HuH-7.5 (cell line): ENCODE measurements around the gene SLC19A1.

Experiments
- DNase-seq: peaks from one replicate; pipeline ENCODE4 v3.0.0; 2011; ENCODE audit warnings: low spot score

Gene SLC19A1

DNA sequence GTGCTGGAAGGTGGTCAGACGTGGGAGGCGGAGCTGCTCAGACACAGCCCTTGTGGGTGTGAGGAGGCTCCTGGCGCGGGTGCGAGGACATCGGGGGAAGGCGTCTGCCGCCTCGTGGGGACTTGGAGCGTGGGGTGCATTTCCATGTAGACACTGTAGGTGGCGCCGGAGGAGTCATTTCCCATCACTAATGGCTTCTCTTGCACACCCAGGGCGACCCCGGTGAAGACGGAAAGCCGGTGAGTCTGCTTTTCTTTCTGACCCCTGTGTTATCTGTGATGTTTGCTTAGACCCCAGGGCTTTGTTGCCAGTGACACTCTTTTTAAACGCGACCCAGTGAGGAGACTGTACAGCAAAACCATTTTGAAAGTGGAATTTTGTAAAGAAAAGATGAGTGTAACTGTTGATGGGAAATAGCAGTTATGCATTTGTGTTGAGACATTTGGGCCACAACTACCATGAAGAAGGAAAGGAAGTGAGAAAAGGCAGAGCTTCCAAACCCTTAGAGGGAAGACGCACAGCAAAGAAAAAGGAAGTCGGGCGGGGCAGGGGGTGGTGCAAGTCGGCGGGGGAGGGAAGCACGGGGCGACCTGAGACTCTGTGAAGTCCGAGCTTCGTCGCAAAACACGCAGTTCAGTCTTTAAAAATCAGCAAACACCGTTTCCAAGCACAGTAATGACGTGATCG is 64.0 kb downstream of the SLC19A1 start:
- DNase-seq = peak; percentile 79

DNA sequence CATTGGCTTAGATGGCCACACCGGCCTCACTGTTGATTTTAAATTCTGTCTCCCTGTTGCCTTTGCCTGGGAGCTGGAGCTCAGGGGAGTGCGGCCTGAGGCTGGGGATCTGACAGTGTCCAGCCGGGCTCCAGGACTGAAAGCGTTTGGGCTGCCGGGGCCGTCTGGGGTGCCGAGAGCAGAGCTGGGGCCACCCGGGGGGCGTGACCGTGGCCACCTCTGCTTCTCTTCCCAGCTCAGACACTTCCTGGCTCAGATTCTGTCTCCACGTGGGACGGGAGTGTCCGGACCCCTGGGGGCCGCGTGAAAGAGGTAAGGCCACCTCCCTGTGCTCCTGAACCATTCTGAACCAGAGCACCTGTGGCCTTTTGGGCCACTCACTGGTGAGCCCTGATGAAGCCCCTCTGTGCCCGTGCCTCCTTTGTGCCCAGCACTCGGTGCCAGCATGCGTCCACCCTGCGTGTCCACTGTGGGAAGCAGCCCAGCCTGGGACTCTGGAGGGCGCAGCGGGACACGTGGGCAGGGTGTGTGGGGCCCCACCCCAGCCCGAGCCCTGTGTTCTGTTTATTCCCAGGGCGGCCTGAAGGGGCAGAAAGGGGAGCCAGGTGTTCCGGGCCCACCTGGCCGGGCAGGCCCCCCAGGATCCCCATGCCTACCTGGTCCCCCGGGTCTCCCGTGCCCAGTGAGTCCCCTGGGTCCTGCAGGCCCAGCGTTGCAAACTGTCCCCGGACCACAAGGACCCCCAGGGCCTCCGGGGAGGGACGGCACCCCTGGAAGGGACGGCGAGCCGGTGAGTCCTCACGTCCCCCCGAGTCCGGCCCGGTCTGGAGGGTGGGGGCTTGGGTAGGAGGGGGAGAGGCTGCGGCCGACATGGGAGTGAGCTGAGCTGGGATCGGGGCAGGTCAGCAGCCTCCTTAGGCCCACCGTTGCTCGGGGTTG is 64.8 kb downstream of the SLC19A1 start:
- DNase-seq = no peak

DNA sequence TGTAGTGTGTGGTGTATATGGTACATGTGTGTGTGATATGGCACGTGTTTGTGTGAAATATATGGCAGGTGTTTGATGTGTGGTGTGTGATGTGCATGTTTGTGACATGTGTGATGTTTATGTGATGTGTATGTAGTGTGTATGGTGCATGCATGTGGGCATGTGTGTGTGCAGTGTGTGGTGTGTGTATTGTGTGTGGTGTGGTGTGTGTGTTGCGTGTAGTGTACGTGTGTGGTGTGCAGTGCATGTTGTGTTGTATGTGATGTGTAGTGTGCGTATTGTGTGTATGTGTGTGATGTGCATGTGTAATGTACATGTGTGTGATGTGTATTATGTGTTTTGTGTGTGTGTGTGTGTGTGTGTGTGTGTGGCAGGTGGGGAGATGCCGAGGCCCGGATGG is 65.7 kb downstream of the SLC19A1 start:
- no peak for DNase-seq

DNA sequence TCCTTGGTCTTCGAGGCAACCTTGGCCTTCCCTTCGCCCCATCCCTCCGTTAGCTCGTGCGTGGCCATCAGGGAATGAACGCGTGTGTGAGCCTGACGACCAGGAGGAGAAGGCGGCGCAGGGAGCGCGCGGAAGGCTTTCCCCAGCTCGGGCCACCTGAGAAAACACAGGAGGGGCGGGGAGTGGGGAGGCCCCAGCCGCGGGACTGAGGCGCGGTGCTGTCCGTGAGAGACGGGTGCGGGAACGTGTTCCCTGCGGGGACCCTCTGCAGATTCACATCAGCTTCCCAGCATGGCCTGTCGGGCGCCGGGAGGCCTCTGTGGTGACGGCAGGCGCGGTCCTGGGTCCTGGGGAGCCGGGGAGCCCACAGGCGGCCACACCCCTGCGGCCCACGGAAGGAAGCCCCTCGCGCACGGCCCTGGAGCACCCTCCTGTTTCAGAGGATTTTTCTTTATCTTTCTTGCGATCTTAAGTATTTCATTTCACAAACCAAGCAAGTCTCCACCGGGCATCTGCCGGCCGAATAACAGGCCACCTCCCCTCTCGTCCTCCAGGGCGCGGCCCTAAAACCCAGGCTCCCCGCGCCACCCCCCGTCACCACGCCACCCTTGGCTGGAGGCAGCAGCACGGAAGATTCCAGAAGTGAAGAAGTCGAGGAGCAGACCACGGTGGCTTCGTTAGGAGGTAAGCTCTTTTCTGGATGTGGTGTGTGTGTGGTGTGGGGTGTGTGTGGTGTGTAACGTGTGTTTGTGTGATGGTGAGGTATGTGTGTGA is 66.3 kb downstream of the SLC19A1 start:
- no peak for DNase-seq

DNA sequence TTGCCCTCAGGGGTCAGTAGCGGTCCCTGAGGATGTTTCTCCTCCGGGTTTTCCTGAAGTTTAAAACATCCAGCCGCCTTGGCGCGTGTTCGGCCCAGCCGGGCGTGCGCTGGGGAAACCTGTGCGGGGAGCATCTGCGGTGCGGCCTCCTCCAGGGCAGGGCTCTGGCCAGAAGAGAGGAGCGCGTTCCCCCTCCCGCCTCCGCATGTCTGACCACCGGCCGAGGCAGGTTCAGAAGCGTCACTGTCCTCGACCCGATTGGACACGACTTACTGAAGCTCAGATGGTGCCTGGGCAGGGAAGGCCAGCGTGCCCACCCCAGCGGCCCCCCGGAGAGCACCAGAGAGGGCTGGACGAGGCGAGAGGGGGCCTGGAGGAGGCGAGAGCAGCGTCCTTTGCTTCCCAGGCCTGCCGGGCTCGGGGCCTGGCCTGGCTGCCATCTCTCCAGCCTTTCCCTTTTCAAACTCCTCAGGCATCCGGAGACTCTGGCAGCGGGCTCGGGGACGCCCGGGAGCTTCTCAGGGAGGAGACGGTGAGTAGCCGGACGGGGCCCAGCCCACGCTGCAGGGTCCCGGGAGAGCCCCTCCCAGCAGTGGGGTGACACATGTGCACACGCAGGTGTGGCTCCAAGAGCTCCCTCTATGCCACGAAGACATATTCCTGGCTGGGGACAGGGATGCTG is 67.1 kb downstream of the SLC19A1 start:
- DNase-seq = no peak

DNA sequence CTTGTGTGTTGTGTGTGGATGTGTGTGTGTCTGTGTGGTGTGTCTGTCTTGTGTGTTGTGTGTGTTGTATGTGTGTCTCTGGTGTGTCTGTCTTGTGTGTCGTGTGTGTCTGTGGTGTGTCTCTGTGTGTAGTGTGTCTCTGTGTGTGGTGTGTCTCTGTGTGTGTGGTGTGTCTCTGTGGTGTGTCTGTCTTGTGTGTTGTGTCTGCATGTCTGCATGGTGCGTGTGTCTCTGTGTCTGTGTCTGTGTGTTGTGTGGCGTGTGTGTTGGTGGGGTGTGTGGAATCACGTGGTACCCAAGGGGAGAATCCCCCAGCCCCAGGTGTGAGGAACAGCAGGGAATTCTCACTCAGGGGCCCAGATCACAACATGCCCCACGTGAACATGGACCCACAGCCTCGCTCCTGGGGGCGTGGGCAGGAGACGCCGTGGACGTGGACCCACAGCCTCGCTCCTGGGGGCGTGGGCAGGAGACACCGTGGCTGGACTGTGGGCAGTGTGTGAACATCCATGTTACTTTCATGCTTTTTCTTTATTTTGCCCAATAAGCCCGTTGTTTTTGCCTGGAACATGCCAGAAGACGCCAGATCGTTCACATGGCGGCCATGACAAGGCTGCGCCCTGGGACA is 67.8 kb downstream of the SLC19A1 start:
- DNase-seq = no peak

DNA sequence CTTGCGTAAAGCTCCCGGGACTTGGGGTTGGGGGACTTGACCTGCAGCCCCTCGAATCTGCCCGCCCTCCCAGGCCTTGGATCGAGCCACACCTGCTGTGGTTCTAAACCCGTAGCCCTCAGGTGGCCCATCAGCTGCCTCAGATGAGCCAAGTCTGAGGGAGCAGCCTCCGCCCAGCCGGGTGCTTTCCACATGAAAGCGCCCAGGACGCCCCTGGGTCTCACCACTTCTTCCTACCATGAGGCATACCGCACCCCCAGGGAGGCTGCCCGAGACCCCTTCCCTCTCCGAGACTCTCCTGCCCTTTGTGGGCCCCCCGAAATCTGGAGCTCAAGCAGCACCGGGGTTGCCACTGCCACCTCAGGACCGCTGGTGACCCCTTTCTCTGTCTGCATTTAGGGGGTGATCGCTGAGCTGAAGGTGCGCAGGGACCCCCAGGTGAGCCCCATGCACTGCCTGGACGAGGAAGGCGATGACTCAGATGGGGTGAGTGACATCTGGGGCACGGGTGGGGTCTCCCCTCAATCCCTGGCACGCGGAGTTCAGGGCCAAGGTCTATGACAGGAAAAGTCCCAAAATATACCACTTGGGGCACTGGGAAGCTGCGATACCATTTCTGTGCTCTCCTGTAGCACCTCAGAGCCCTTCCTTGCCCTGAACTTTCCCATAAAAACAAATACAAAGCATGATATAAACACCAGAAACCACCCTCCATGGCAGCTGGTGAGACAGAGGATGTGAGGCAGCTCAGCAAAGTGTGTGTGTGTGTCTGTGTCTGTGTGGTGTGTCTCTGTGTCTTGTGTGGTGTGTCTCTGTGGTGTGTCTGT is 68.5 kb downstream of the SLC19A1 start:
- DNase-seq = no peak

DNA sequence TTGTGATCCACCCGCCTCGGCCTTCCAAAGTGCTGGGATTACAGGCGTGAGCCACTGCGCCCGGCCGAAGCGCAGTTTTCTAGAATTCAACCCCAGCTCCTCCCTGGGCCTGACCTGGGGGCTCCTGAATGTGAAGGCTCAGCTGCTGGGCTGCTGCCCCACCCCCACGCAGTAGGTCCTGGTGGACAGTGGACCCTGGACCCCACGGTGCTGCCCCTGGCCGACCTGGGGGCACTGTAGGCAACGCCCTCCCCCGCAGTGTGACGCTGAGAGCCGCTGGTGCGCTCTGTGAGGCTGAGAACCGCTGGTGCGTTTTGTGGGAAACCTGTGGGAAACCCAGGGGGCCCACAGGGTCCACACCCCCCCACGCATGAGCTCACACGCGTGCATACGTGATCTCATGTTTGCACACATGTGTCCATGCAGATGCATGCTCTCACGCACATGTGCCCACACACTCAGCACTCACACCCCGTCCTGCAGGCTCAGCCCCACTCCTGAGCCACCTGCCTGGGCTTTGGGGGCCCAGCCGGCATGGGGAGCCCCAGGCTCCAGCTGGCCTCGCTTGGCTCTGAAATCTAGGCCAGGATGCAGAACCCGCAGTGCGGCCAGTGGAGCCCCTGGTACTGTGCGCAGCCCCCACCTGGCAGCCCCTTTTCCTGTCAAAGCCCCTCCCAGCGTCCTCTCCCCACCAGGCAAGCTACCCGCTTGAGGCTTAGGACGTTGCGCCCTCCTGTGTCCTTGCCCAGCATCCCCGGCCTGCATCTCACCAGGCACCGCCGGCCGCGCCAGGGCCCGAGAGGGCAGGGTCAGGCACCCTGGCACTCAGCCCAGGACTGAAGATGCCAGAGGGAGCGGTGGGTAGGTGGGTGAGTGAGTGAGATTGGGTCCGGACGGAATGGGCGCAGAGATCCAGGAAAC is 69.5 kb downstream of the SLC19A1 start:
- peak; percentile 56 for DNase-seq

DNA sequence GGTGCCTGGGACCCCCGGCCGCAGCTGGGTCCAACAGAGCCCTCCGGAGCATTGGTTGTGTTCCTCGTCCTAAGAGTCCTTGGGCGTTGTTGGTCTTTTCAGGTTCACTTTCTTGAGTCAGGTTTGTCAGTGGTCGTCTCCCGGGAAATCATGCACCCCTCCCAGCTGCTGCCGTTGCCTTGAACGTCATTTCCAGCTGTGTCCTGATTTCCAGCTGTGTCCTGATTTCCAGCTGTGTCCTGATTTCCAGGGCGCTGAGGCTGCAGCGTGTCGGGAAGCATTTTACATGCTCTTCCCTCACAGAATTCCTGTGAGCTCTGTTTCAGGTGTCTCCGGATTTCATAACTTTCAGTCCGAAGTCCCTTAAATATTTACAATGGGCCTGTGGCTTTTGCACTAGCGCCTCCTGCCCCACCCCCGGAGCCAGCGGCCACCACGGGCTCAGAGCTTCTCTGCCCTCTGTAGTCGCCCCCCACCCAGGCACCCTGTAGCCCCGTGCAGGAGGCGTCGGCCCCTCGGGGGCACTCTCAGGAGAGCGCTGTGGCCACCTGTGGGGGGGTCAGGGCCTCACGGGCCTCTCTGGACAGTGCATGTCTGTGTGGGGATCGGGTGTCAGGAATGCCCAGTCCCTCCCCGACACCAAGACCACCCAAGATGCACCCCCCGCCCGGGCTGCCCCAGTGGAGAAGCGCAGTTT is 70.6 kb downstream of the SLC19A1 start:
- DNase-seq = peak; percentile 84

DNA sequence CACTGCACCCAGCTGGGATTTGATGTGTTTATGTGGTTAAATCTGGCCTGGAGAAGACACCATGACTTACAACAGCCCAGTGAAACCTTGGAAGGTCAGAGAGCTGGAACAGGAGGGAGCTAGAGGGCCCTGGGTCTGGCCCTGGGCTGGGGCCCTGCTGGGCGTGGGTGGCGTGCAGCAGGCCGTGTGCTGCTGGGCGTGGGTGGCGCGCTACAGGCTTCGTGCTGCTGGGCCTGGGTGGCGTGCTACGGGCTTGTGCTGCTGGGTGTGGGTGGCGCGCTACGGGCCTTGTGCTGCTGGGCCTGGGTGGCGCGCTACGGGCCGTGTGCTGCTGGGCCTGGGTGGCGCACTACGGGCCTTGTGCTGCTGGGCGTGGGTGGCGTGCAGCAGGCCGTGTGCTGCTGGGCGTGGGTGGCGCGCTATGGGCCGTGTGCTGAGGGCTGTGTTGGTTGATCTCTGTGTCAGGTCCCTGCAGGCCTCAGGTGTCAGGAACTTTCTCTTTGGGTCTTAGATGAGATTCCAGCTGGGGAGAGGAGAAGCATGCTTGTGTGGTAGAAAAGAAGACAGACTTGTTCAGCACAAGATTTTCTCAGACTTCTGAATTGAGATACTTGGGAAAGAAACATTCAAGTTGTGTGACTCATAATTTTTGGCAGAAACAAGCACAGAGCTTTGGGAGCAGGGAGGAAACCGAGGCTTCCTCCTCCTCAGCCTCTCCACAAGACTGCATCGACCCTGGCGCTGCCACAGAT is 71.3 kb downstream of the SLC19A1 start:
- no peak for DNase-seq

DNA sequence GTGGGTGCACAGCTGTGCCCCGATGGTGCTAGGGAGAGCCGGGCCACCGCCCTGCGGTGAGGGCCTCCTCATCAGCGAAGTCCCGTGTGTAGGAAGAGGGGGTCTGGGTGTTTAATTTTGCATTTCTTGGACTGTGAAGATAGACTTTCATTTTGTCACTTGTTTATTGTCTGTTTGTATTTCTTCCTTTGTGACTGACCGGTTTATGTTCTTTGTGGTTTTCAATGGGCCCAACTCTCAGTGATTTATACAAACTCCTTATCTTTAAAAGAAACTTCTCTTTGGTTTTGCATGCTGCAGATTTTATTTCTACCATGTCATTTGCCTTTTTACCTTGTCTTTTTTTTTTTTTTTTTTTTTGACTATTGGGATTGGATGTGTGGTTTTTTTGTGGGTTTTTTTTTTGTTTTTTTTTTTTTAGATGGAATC is 72.1 kb downstream of the SLC19A1 start:
- DNase-seq = no peak

DNA sequence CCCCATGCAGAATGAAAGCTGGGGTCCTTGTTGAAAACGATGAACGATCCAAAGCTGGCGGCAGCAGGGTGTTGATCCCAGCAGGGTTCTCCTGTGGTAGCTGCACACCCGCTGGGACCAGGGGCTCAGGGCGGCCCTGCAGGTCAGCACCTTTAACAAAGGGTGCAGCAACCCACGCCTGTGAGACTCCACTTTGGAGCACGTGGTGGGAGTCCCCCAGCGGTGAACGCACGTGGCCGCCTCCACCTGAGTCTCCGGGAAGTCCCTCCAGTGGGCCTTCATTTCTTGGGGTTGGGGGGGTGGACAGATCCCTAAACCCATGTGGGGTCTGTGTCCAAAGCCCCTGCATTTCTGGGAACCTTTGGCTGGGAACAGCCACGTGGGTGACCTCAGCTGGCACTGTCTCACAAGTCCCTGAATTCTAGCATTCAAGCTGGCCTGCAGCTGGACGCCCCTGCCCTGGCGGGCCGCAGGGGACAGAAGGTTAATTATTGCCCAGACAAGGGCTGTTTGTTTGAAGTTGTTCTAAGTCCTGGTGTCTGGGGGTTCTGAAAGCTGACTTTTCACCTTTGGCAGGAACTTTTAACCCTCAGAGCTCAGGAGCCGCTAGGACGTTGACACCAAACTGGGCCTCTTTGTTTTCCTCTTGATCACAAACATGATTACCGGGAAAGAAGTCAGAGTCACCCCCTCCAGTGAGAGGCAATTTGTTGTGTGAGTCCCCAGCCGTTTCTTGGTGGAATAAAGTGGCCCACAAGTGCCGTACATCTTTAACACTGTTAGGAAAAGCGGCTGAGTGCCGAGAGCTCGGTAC is 72.8 kb downstream of the SLC19A1 start:
- peak; percentile 86 for DNase-seq

DNA sequence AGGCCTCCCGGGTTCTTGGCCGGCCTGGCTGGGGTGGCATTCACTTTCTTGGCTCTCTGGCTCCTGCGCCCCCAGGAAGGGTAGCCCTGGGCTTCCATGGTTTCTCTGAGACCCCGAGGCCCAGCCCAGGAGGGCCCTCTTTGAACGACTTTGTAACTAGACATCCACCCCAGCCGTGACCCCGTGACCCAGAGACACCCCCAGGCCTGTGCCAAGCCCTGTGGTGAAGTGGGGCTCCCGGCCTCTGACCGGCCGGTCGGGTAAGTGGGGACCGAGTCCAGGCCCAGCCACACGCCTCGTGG is 73.3 kb downstream of the SLC19A1 start:
- DNase-seq = no peak

DNA sequence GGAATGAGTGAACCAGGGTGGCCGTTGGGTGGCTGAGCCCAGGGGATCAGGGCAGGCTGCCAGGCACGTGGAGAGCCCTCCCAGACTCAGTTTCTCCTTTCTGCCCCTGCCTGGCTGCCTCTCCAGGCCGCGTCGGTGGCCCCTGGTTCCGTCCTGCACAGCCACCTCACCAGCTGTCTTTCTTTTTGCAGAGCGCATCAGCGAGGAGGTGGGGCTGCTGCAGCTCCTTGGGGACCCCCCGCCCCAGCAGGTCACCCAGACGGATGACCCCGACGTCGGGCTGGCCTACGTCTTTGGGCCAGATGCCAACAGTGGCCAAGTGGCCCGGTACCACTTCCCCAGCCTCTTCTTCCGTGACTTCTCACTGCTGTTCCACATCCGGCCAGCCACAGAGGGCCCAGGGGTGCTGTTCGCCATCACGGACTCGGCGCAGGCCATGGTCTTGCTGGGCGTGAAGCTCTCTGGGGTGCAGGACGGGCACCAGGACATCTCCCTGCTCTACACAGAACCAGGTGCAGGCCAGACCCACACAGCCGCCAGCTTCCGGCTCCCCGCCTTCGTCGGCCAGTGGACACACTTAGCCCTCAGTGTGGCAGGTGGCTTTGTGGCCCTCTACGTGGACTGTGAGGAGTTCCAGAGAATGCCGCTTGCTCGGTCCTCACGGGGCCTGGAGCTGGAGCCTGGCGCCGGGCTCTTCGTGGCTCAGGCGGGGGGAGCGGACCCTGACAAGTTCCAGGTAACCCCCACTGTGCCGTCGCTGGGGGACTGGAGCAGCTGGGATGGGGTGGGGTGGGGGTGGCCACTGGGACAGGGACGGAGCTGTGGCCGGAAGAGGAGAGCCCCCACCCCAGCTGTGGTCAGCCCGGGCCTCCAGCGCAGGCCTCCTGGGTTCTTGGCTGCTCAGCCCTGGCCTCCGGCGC is 73.9 kb downstream of the SLC19A1 start:
- DNase-seq = no peak

DNA sequence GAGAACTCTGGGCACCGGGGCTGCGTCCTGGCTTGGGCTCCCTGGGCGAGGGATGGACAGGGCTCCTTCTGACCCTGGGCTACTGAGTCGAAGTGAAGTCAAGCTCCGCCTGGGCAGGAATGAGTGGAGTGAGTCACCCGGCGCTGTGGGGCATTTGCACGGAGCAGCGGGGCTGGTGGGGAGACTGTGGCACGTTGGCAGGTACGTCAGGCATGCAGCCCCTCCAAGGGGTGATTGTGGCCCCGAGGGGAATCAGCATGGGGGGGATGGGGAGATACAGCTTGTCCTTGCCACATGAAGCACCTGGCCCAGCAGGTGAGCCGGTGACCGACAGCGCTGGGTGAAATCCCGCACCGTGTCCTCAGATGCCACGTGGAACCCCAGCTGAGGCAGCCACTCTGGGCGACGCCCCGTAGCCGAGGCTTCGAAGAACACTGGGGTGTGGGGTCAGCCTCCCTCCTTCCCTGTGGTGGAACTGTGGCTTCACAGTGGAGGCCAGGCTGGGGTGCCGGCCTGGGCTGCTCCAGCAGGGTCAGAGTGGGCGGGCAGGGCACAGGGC is 74.9 kb downstream of the SLC19A1 start:
- DNase-seq = no peak
